HCT116 (cell line): Measurements from ENCODE around the gene GALR3. TPM values are rescaled to one million over a fixed set of nuclear protein-coding genes. Genes with fewer than 3 reads are reported as not detected.
A peak's percentile ranks its signal among the peaks of the same experiment; 100 is the strongest.

Experiments used
- ATAC-seq: fragments of 200-7000 bp; cut with Tn5 transposase; 2 replicates; pipeline ENCODE4 v1.9.1; 2020; ENCODE audit warnings: mild to moderate bottlenecking, moderate library complexity
- BruUV-seq: library from RNA; stranded (reverse); fragments of 400-500 nt; replicated peaks from 2 replicates; lab custom pipeline; 2021; lab: Mats Ljungman, UMichigan
- CTCF ChIA-PET: fragments of 300-600 bp; sonication (Branson Sonifier 250); formaldehyde crosslinking; loops from one replicate; lab custom pipeline; 2021; ENCODE audit warnings: antibody characterized with exemption; lab: Charles Lee
- POLR2A ChIA-PET: fragments of 300-600, 350-600 bp; sonication (Branson Sonifier 250); formaldehyde crosslinking; loops from one replicate; lab custom pipeline; 2021; ENCODE audit warnings: antibody characterized with exemption; lab: Charles Lee
- RAD21 ChIA-PET, 2 experiments: fragments of 300-600 bp; sonication (Branson Sonifier 250); formaldehyde crosslinking; loops; one replicate each; lab custom pipeline; 2023; ENCODE audit warnings: low total read pairs in 2 of 2; ENCODE audit not compliant: uncharacterized antibody in 2 of 2, unreplicated experiment in 2 of 2, low non-redundant PET in 1 of 2; lab: Charles Lee
- DNase-seq: peaks from one replicate; pipeline ENCODE4 v3.0.0-alpha.2; 2010; ENCODE audit warnings: low read depth, low spot score
- H2AFZ ChIP-seq: fragments of 200-600 bp; shearing (Covaris generic), sonication (generic); 2 replicates; pipeline ENCODE4 v1.6.1; 2017; ENCODE audit warnings: low read depth, mixed run types, mixed read lengths, antibody characterized with exemption, low read length; ENCODE audit not compliant: poor library complexity, severe bottlenecking
- H3K27ac ChIP-seq: 2 replicates; pipeline ENCODE4 v1.5.1; 2012; ENCODE audit warnings: low read depth, low read length
- H3K27me3 ChIP-seq: fragments of 200-600 bp; sonication (generic); 2 replicates; pipeline ENCODE4 v1.6.1; 2016; ENCODE audit warnings: mixed run types, low read length, mixed read lengths; ENCODE audit not compliant: insufficient read depth
- H3K36me3 ChIP-seq, 2 experiments: fragments of 200-500 bp in 1 of 2; fragments of 200-600 bp in 1 of 2; sonication (Bioruptor generic) in 1 of 2; sonication (generic) in 1 of 2; 2 replicates each; pipeline versions ENCODE4 v1.5.1 to v1.6.1; 2014 to 2016; ENCODE audit warnings: low read length in 2 of 2, inconsistent platforms in 1 of 2, mixed read lengths in 1 of 2, mixed run types in 1 of 2; ENCODE audit not compliant: insufficient read depth in 2 of 2, control insufficient read depth in 1 of 2
- H3K4me1 ChIP-seq, 2 experiments: fragments of 200-600 bp in 1 of 2; sonication (generic) in 1 of 2; 2 replicates each; pipeline versions ENCODE4 v1.5.1 to v1.6.1; 2012 to 2017; ENCODE audit warnings: low read length in 2 of 2, inconsistent platforms in 1 of 2, mild to moderate bottlenecking in 1 of 2, mixed read lengths in 1 of 2, mixed run types in 1 of 2, moderate library complexity in 1 of 2; ENCODE audit not compliant: insufficient read depth in 2 of 2, control insufficient read depth in 1 of 2
- H3K4me2 ChIP-seq: fragments of 200-600 bp; sonication (generic); 2 replicates; pipeline ENCODE4 v1.6.1; 2017; ENCODE audit warnings: mixed run types, low read length, mixed read lengths
- H3K4me3 ChIP-seq, 2 experiments: fragments of 200-600 bp in 1 of 2; sonication (generic) in 1 of 2; replicated peaks in 1 of 2; 2 replicates each; pipeline ENCODE4 v1.5.1; 2011 to 2016; ENCODE audit warnings: low read length in 2 of 2, control low read depth in 1 of 2, low read depth in 1 of 2, mild to moderate bottlenecking in 1 of 2, mixed read lengths in 1 of 2, mixed run types in 1 of 2
- H3K79me2 ChIP-seq: fragments of 200-600 bp; sonication (generic); 2 replicates; pipeline ENCODE4 v1.6.1; 2017; ENCODE audit warnings: mild to moderate bottlenecking, mixed run types, low read length, moderate library complexity, mixed read lengths; ENCODE audit not compliant: insufficient read depth
- H3K9ac ChIP-seq: fragments of 200-600 bp; sonication (generic); 2 replicates; pipeline ENCODE4 v1.6.1; 2016; ENCODE audit warnings: low read length, mixed read lengths
- H3K9me2 ChIP-seq: fragments of 200-600 bp; sonication (generic), shearing (Covaris generic); 2 replicates; pipeline ENCODE4 v1.6.1; 2017; ENCODE audit warnings: mixed run types, mild to moderate bottlenecking, moderate library complexity; ENCODE audit not compliant: insufficient read depth
- H3K9me3 ChIP-seq, 2 experiments: fragments of 200-500 bp in 1 of 2; fragments of 200-600 bp in 1 of 2; sonication (Bioruptor generic) in 1 of 2; sonication (generic) in 1 of 2; 2 replicates each; pipeline ENCODE4 v1.6.1; 2014 to 2017; ENCODE audit warnings: low read length in 2 of 2, mixed read lengths in 2 of 2, inconsistent platforms in 1 of 2, low read depth in 1 of 2, mild to moderate bottlenecking in 1 of 2, mixed run types in 1 of 2, moderate library complexity in 1 of 2; ENCODE audit not compliant: control insufficient read depth in 1 of 2, insufficient read depth in 1 of 2
- H4K20me1 ChIP-seq: fragments of 200-600 bp; sonication (generic), shearing (Covaris generic); 2 replicates; pipeline ENCODE4 v1.6.1; 2017; ENCODE audit warnings: mixed run types, mild to moderate bottlenecking, moderate library complexity; ENCODE audit not compliant: insufficient read depth
- ATF3 ChIP-seq: IDR thresholded peaks from 2 replicates; pipeline ENCODE4 v1.6.1; 2012
- CTCF ChIP-seq, 3 experiments: fragments of 200-600 bp in 1 of 3; sonication (generic) in 1 of 3; IDR thresholded peaks in 2 of 3; conservative IDR thresholded peaks in 1 of 3; 2 replicates each; pipeline ENCODE4 v1.5.1; 2012 to 2017; ENCODE audit warnings: low read depth in 2 of 3, low read length in 2 of 3, antibody characterized with exemption in 1 of 3, borderline replicate concordance in 1 of 3, control low read depth in 1 of 3, mild to moderate bottlenecking in 1 of 3, mixed read lengths in 1 of 3, mixed run types in 1 of 3, moderate library complexity in 1 of 3; ENCODE audit not compliant: insufficient read depth in 1 of 3
- POLR2A ChIP-seq: IDR thresholded peaks from 2 replicates; pipeline ENCODE4 v1.7.0; 2011; ENCODE audit warnings: borderline replicate concordance; ENCODE audit not compliant: insufficient read depth, insufficient read length; ENCODE audit errors: extremely low read depth
- POLR2AphosphoS5 ChIP-seq: IDR thresholded peaks from 2 replicates; pipeline ENCODE4 v1.6.1; 2011; ENCODE audit warnings: mild to moderate bottlenecking, low read depth, low read length, moderate library complexity
- ZBTB33 ChIP-seq: IDR thresholded peaks from 2 replicates; pipeline ENCODE4 v1.6.1; 2011; ENCODE audit warnings: mild to moderate bottlenecking, low read length, moderate library complexity; ENCODE audit not compliant: insufficient replicate concordance; ENCODE audit errors: extremely low read depth
- ZNF274 ChIP-seq: fragments of 200-500 bp; sonication (Bioruptor generic); IDR thresholded peaks from 2 replicates; pipeline ENCODE4 v1.6.1; 2014; ENCODE audit warnings: mild to moderate bottlenecking, low read depth, low read length, inconsistent platforms
- intact Hi-C: fragments of 100-400 bp; cut with micrococcal nuclease; formaldehyde crosslinking; loops from 2 replicates; pipeline ENCODE4 v1.10.0; 2022
- total RNA-seq: library from RNA; stranded (reverse); gene quantifications from one replicate; pipeline ENCODE4 v1.2.1, GENCODE V29; 2021; ENCODE audit not compliant: unreplicated experiment

Gene GALR3
- total RNA-seq, 1 experiment from 2014 or later = 0.32 TPM

GRCh38 chr22:37781434-37782059 is 41.6 kb upstream of the GALR3 start:
- no peaks in the 10 kb centered on the region for H4K20me1 ChIP-seq
- no peaks in the 10 kb centered on the region for H3K9me3 ChIP-seq
- ATAC-seq (peak; percentile 18), DNase-seq (no peak)
- peaks cover 68 to 88% of the 10 kb centered on the region in 2 experiments for H3K4me1 ChIP-seq
- H3K27ac ChIP-seq = peak overlapping the region; percentile 85
- intact Hi-C loops = loop anchor here (5.0 kb wide), 1 partner anchor 39 kb away; no protein-coding TSS in a partner anchor
- no peaks in the 10 kb centered on the region for H3K79me2 ChIP-seq
- peak overlapping the region in 1 of 2 experiments; percentile 8; a peak in 1 of 4 replicates for H3K4me3 ChIP-seq
- H3K9me2 ChIP-seq = no peaks in the 10 kb centered on the region
- ChIA-PET CTCF (interaction anchor here (0.7 to 3.0 kb wide), 16 partner anchors 11 to 189 kb away, joined by 3 to 23 read pairs (median 4); partner anchors contain the start of genes GCAT, GGA1 and PDXP), POLR2A (interaction anchor here (1.0 to 5.5 kb wide), 9 partner anchors 10 to 173 kb away, joined by 3 to 63 read pairs (median 5); partner anchors contain the start of genes GCAT and GGA1), RAD21 (interaction anchor here (0.8 to 2.4 kb wide), 5 partner anchors 10 to 32 kb away, joined by 3 to 14 read pairs (median 5); partner anchors contain the start of gene GCAT (in 1 of the 2))
- BruUV-seq = no TSS peak
- no peaks in the 10 kb centered on the region for H3K36me3 ChIP-seq
- TF ChIP-seq ZNF274 = no peak
- no peak for TF ChIP-seq ZBTB33
- TF ChIP-seq CTCF (IDR thresholded peaks at IDR 0.05 in 2 of 3, conservative IDR thresholded peaks at IDR 0.05 in 1 of 3; ENCODE audit: borderline replicate concordance in 1 of 3, insufficient read depth in 1 of 3, low read depth in 2 of 3, low read length in 2 of 3) = peak in 2 of 3 experiments; percentile 57 to 66; a peak in 4 of 6 replicates
- TF ChIP-seq POLR2AphosphoS5 = peak; percentile 44; the same call in 1 of the 2 replicates
- TF ChIP-seq ATF3 = no peak
- peak; percentile 36 for TF ChIP-seq POLR2A
- H3K9ac ChIP-seq = peak overlapping the region; percentile 57
- peak overlapping the region; percentile 72 for H3K4me2 ChIP-seq
- no peaks in the 10 kb centered on the region for H3K27me3 ChIP-seq
- H2AFZ ChIP-seq = no peak overlapping the region
